GM12891 (cell line): ENCODE results near the gene PRM2.

Source experiments
- PAX5 ChIP-seq: IDR thresholded peaks from 2 replicates; pipeline ENCODE4 v1.6.1; 2011; ENCODE audit warnings: low read length, moderate library complexity, mild to moderate bottlenecking; ENCODE audit not compliant: insufficient read depth, severe bottlenecking
- POLR2A ChIP-seq: IDR thresholded peaks from 2 replicates; pipeline ENCODE4 v1.6.1; 2011; ENCODE audit warnings: low read depth, low read length, control low read depth
- POLR2AphosphoS5 ChIP-seq: IDR thresholded peaks from 2 replicates; pipeline ENCODE4 v1.6.1; 2011; ENCODE audit warnings: low read depth, low read length, control low read depth
- POU2F2 ChIP-seq: IDR thresholded peaks from 2 replicates; pipeline ENCODE4 v1.6.1; 2011; ENCODE audit warnings: low read depth, mild to moderate bottlenecking, control low read depth, low read length, moderate library complexity
- SPI1 ChIP-seq: IDR thresholded peaks from 2 replicates; pipeline ENCODE4 v1.6.1; 2011; ENCODE audit warnings: low read depth, low read length, control low read depth
- TAF1 ChIP-seq: IDR thresholded peaks from 2 replicates; pipeline ENCODE4 v1.6.1; 2011; ENCODE audit warnings: low read depth, low read length, control low read depth

DNA sequence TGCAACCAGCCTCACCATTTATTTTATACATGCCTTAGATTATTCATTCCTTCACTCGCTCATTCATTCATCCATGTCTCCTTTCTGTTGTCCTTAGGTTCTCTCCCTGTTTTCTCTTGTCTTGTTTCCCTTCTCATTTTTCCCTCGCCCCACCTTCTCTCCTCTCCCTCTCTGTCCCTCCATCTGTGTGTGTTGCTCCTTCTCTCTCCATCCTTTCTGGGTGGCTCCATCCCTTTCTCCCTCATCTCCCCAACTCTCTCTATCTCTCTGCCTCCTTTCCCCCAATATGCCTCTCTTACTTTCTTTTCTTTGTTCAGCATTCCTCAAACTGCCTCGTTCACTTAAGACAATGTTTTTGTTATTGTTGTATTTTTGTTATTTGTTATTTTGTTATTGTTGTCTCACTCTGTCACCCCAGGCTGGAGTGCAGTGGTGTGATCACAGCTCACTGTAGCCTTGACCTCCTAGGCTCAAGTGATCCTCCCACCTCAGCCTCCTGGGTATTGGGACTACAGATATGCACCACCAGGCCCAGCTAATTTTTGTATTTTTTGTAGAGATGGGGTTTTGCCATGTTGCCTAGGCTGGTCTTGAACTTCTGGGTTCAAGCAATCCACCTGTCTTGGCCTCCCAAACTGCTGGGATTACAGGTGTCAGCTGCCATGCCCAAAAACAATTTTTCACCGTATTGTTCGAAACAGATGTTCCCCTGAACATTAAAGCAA, 34.6 kb downstream of the PRM2 start:
- no peak for TF ChIP-seq POLR2A
- TF ChIP-seq POLR2AphosphoS5: no peak
- no peak for TF ChIP-seq TAF1
- no peak for TF ChIP-seq PAX5
- TF ChIP-seq SPI1: no peak
- TF ChIP-seq POU2F2: no peak
